ENCODE results near the gene ENPP7.

The ENPP7 gene

GRCh38 chr17:79720705-79721292, 9.9 kb upstream of the ENPP7 start:
- POLR2A ChIA-PET, result no interaction called here
- TF ChIP-seq CTCF (IDR thresholded peaks at IDR 0.05; ENCODE audit: control extremely low read depth, extremely low read depth, low read depth, missing control alignments), result no peak
- DNase-seq (ENCODE audit: extremely low spot score), result no peak
- CTCF ChIA-PET, result interaction anchor here (1.3 kb wide), 1 partner anchor 12 kb away, joined by 4 read pairs; no protein-coding TSS in a partner anchor

- POLR2A ChIA-PET, result no interaction called here
- no peak for DNase-seq (ENCODE audit: extremely low spot score)
- TF ChIP-seq CTCF (IDR thresholded peaks at IDR 0.05; ENCODE audit: control extremely low read depth, extremely low read depth, low read depth, missing control alignments), result no peak
- CTCF ChIA-PET, result no interaction called here
Observed at GRCh38 chr17:79721993-79722671, 8.6 kb upstream of the ENPP7 start.

- CTCF ChIA-PET, result no interaction called here
- POLR2A ChIA-PET, result no interaction called here
- TF ChIP-seq CTCF (IDR thresholded peaks at IDR 0.05; ENCODE audit: control extremely low read depth, extremely low read depth, low read depth, missing control alignments), result no peak
- no peak for DNase-seq (ENCODE audit: extremely low spot score)
Observed at GRCh38 chr17:79722787-79723186, 8.0 kb upstream of the ENPP7 start.

- peak; percentile 93 for DNase-seq (ENCODE audit: extremely low spot score)
- TF ChIP-seq CTCF (IDR thresholded peaks at IDR 0.05; ENCODE audit: control extremely low read depth, extremely low read depth, low read depth, missing control alignments), result no peak
- CTCF ChIA-PET, result interaction anchor here (2.1 to 3.6 kb wide), 2 partner anchors 12 to 20 kb away, joined by 7 to 21 read pairs; no protein-coding TSS in a partner anchor
- POLR2A ChIA-PET, result no interaction called here
Observed at GRCh38 chr17:79728169-79728907, 2.4 kb upstream of the ENPP7 start.

GRCh38 chr17:79728908-79729471, 1.8 kb upstream of the ENPP7 start:
- CTCF ChIA-PET, result interaction anchor here (2.1 to 3.6 kb wide), 2 partner anchors 12 to 20 kb away, joined by 7 to 21 read pairs; no protein-coding TSS in a partner anchor
- POLR2A ChIA-PET, result no interaction called here
- DNase-seq (ENCODE audit: extremely low spot score), result no peak
- TF ChIP-seq CTCF (IDR thresholded peaks at IDR 0.05; ENCODE audit: control extremely low read depth, extremely low read depth, low read depth, missing control alignments), result no peak

GRCh38 chr17:79729761-79730160, 982 bp upstream of the ENPP7 start:
- CTCF ChIA-PET, result interaction anchor here (3.6 kb wide), 1 partner anchor 11 kb away, joined by 21 read pairs; no protein-coding TSS in a partner anchor
- POLR2A ChIA-PET, result no interaction called here

More at GRCh38 chr17:79729761-79730160, 982 bp upstream of the ENPP7 start:
- TF ChIP-seq CTCF (IDR thresholded peaks at IDR 0.05; ENCODE audit: control extremely low read depth, extremely low read depth, low read depth, missing control alignments), result no peak
- DNase-seq (ENCODE audit: extremely low spot score), result no peak

Measured in GM10248 (cell line).